ENCODE data around the gene MKI67. TPM values are rescaled to one million over a fixed set of nuclear protein-coding genes. Genes with fewer than 3 reads are reported as not detected.
"Not testable (repeated sequence)": the region's sequence is repeated elsewhere in the genome, so short reads cannot be mapped to it uniquely, and the experiment has no call there.

Gene MKI67
- total RNA-seq, 1 experiment from 2014 or later: 111 TPM

- DNase-seq: no peak
- H3K9me3 Mint-ChIP-seq (ENCODE audit: unreplicated experiment): no peaks in the 10 kb centered on the region
- no peaks in the 10 kb centered on the region for H3K4me1 ChIP-seq
- H3K4me3 ChIP-seq (ENCODE audit: low read depth, low read length): no peak overlapping the region
- H3K27me3 Mint-ChIP-seq (ENCODE audit: insufficient read depth, unreplicated experiment): no peaks in the 10 kb centered on the region
- intact Hi-C loops (cut with micrococcal nuclease; ENCODE audit: unreplicated experiment): no loop called here
- no peaks in the 10 kb centered on the region for H3K9me3 ChIP-seq
- POLR2A ChIA-PET: no interaction called here
- no peaks in the 10 kb centered on the region for H3K27me3 ChIP-seq (replicated peaks; ENCODE audit: control insufficient read depth, insufficient read depth, low read length)
- no peaks in the 10 kb centered on the region for H3K36me3 Mint-ChIP-seq (ENCODE audit: insufficient read depth, unreplicated experiment)
- BruUV-seq (replicated peaks): no TSS peak
- no peaks in the 10 kb centered on the region for H3K36me3 ChIP-seq (ENCODE audit: control insufficient read depth, insufficient read depth, low read length)
- CTCF ChIA-PET: no interaction called here
- H3K4me3 Mint-ChIP-seq (ENCODE audit: unreplicated experiment): no peak overlapping the region
- no peak for TF ChIP-seq CTCF (IDR thresholded peaks at IDR 0.05; ENCODE audit: insufficient read depth in 1 of 2, low read depth in 1 of 2, low read length in 1 of 2, severe bottlenecking in 1 of 2, unreplicated experiment in 1 of 2)
- H3K27ac Mint-ChIP-seq (ENCODE audit: unreplicated experiment): no peak overlapping the region
- no peaks in the 10 kb centered on the region for H3K4me1 Mint-ChIP-seq (ENCODE audit: low read depth, unreplicated experiment)
Measured at GRCh38 chr10:128140425-128140824, 14.2 kb upstream of the MKI67 start.

- POLR2A ChIA-PET; H3K4me3 ChIP-seq (ENCODE audit: low read depth, low read length); BruUV-seq (replicated peaks); H3K4me3 Mint-ChIP-seq (ENCODE audit: unreplicated experiment); H3K27me3 Mint-ChIP-seq (ENCODE audit: insufficient read depth, unreplicated experiment); H3K27me3 ChIP-seq (replicated peaks; ENCODE audit: control insufficient read depth, insufficient read depth, low read length); H3K4me1 ChIP-seq; H3K9me3 ChIP-seq; H3K4me1 Mint-ChIP-seq (ENCODE audit: low read depth, unreplicated experiment); intact Hi-C loops (cut with micrococcal nuclease; ENCODE audit: unreplicated experiment); H3K9me3 Mint-ChIP-seq (ENCODE audit: unreplicated experiment); H3K27ac Mint-ChIP-seq (ENCODE audit: unreplicated experiment); H3K36me3 Mint-ChIP-seq (ENCODE audit: insufficient read depth, unreplicated experiment); H3K36me3 ChIP-seq (ENCODE audit: control insufficient read depth, insufficient read depth, low read length); DNase-seq: not testable (repeated sequence)
- CTCF ChIA-PET: interaction anchor here (0.6 kb wide), 1 partner anchor 1068 kb away, joined by 3 read pairs; no protein-coding TSS in a partner anchor
Measured at GRCh38 chr10:128138429-128138828, 12.2 kb upstream of the MKI67 start.

DNA sequence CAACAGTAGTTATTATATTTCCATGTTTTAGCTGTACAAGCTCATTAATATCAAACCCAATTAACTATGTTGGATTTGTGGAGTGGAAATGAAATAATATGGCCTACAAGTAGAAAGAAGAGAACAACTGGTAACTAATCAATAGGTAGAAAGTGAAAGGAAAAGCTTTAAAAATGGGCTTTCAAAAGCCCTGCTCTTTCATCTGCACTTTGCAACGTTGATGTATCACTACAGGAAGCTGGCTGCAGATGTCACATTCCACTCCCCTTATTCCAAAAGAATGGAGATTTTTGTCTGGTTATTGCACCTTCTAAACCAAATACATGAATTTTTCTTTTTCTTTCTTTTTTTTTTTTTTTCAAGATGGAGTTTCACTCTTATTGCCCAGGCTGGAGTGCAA is 11.7 kb upstream of the MKI67 start:
- no peaks in the 10 kb centered on the region for H3K9me3 ChIP-seq
- intact Hi-C loops (cut with micrococcal nuclease; ENCODE audit: unreplicated experiment): no loop called here
- no peaks in the 10 kb centered on the region for H3K36me3 ChIP-seq (ENCODE audit: control insufficient read depth, insufficient read depth, low read length)
- TF ChIP-seq CTCF (IDR thresholded peaks at IDR 0.05; ENCODE audit: insufficient read depth in 1 of 2, low read depth in 1 of 2, low read length in 1 of 2, severe bottlenecking in 1 of 2, unreplicated experiment in 1 of 2): no peak
- Mint-ChIP-seq H3K4me3 (ENCODE audit: unreplicated experiment) (no peak overlapping the region), H3K36me3 (ENCODE audit: insufficient read depth, unreplicated experiment) (no peaks in the 10 kb centered on the region), H3K4me1 (ENCODE audit: low read depth, unreplicated experiment) (no peaks in the 10 kb centered on the region), H3K9me3 (ENCODE audit: unreplicated experiment) (no peaks in the 10 kb centered on the region), H3K27ac (ENCODE audit: unreplicated experiment) (no peak overlapping the region), H3K27me3 (ENCODE audit: insufficient read depth, unreplicated experiment) (no peaks in the 10 kb centered on the region)
- H3K4me1 ChIP-seq: no peaks in the 10 kb centered on the region
- ChIA-PET CTCF (no interaction called here), POLR2A (no interaction called here)
- no peaks in the 10 kb centered on the region for H3K27me3 ChIP-seq (replicated peaks; ENCODE audit: control insufficient read depth, insufficient read depth, low read length)
- H3K4me3 ChIP-seq (ENCODE audit: low read depth, low read length): no peak overlapping the region
- BruUV-seq (replicated peaks): no TSS peak
- DNase-seq: no peak

GRCh38 chr10:128130051-128130450 is 3.8 kb upstream of the MKI67 start:
- no peak for TF ChIP-seq CTCF (IDR thresholded peaks at IDR 0.05; ENCODE audit: insufficient read depth in 1 of 2, low read depth in 1 of 2, low read length in 1 of 2, severe bottlenecking in 1 of 2, unreplicated experiment in 1 of 2)
- no peak for DNase-seq
- Mint-ChIP-seq H3K27ac (ENCODE audit: unreplicated experiment) (no peak overlapping the region), H3K27me3 (ENCODE audit: insufficient read depth, unreplicated experiment) (no peaks in the 10 kb centered on the region), H3K4me3 (ENCODE audit: unreplicated experiment) (no peak overlapping the region), H3K4me1 (ENCODE audit: low read depth, unreplicated experiment) (no peaks in the 10 kb centered on the region), H3K36me3 (ENCODE audit: insufficient read depth, unreplicated experiment) (peaks cover 14% of the 10 kb centered on the region), H3K9me3 (ENCODE audit: unreplicated experiment) (no peaks in the 10 kb centered on the region)
- ChIA-PET CTCF (no interaction called here), POLR2A (no interaction called here)
- H3K9me3 ChIP-seq: no peaks in the 10 kb centered on the region
- intact Hi-C loops (cut with micrococcal nuclease; ENCODE audit: unreplicated experiment): no loop called here
- no peaks in the 10 kb centered on the region for H3K36me3 ChIP-seq (ENCODE audit: control insufficient read depth, insufficient read depth, low read length)
- BruUV-seq (replicated peaks): no TSS peak
- no peak overlapping the region for H3K4me3 ChIP-seq (ENCODE audit: low read depth, low read length)
- H3K27me3 ChIP-seq (replicated peaks; ENCODE audit: control insufficient read depth, insufficient read depth, low read length): no peaks in the 10 kb centered on the region
- H3K4me1 ChIP-seq: peaks cover 10% of the 10 kb centered on the region; the same call in 1 of the 2 replicates

Data from Caco-2 (cell line).